GM12878 (cell line): Measurements from ENCODE around the gene C10orf71. TPM values are rescaled to one million over a fixed set of nuclear protein-coding genes. Genes with fewer than 3 reads are reported as not detected.

Experiments
- ATAC-seq: fragments of 200-7000 bp; cut with Tn5 transposase; 3 replicates; pipeline ENCODE4 v1.9.1; 2020; ENCODE audit warnings: mild to moderate bottlenecking, moderate library complexity
- BruUV-seq: library from RNA; stranded (reverse); fragments of 400-500 nt; replicated peaks from 2 replicates; lab custom pipeline; 2021; lab: Mats Ljungman, UMichigan
- CTCF ChIA-PET: fragments of 300-600 bp; sonication (Branson Sonifier 250); formaldehyde crosslinking; extraction: SDS; loops from one replicate; lab custom pipeline; 2021; ENCODE audit warnings: inconsistent platforms; lab: Yijun Ruan, JAX
- POLR2A ChIA-PET: fragments of 350-600 bp; formaldehyde crosslinking; extraction: SDS; loops from one replicate; lab custom pipeline; 2021; ENCODE audit warnings: inconsistent platforms; lab: Charles Lee
- RAD21 ChIA-PET: fragments of 300-600 bp; sonication (Branson Sonifier 250); formaldehyde crosslinking; loops from one replicate; lab custom pipeline; 2023; ENCODE audit warnings: antibody characterized with exemption; ENCODE audit not compliant: unreplicated experiment; lab: Charles Lee
- SMC1A ChIA-PET: fragments of 300-600 bp; sonication (Branson Sonifier 250); formaldehyde crosslinking; loops from one replicate; lab custom pipeline; 2023; ENCODE audit not compliant: unreplicated experiment, uncharacterized antibody; lab: Charles Lee
- DNase-seq: peaks from one replicate; pipeline ENCODE4 v3.0.0-alpha.2; 2011; ENCODE audit warnings: low read depth, low spot score
- FAIRE-seq: peaks from 3 replicates; lab custom pipeline; 2011; peaks lifted over from hg19 to GRCh38; lab: Jason Lieb, UNC
- H2AFZ ChIP-seq: 2 replicates; pipeline ENCODE4 v1.6.0; 2011; ENCODE audit warnings: low read depth, low read length, control low read depth; ENCODE audit not compliant: control insufficient read depth
- H3K27ac ChIP-seq: 2 replicates; pipeline ENCODE4 v1.5.1; 2011; ENCODE audit warnings: control low read depth; ENCODE audit not compliant: control insufficient read depth, insufficient read depth
- H3K27me3 ChIP-seq, 2 experiments: replicated peaks in 1 of 2; 2 replicates each; pipeline versions ENCODE4 v1.6.0 to v1.6.1; 2011; ENCODE audit warnings: low read length in 1 of 2; ENCODE audit not compliant: control insufficient read depth in 2 of 2, insufficient read depth in 2 of 2
- H3K36me3 ChIP-seq, 2 experiments: 2 replicates each; pipeline ENCODE4 v1.5.1; 2011; ENCODE audit warnings: low read length in 1 of 2; ENCODE audit not compliant: control insufficient read depth in 2 of 2, insufficient read depth in 2 of 2
- H3K4me1 ChIP-seq: 2 replicates; pipeline ENCODE4 v1.6.1; 2011; ENCODE audit warnings: mild to moderate bottlenecking, low read length, moderate library complexity, mixed read lengths; ENCODE audit not compliant: control insufficient read depth, insufficient read depth
- H3K4me2 ChIP-seq: 2 replicates; pipeline ENCODE4 v1.6.0; 2011; ENCODE audit warnings: control low read depth; ENCODE audit not compliant: control insufficient read depth, insufficient read depth
- H3K4me3 ChIP-seq: fragments of 200-600 bp; sonication (generic); 2 replicates; pipeline ENCODE4 v1.5.1; 2016
- H3K79me2 ChIP-seq: 2 replicates; pipeline ENCODE4 v1.6.0; 2011; ENCODE audit warnings: low read length; ENCODE audit not compliant: control insufficient read depth, insufficient read depth
- H3K9ac ChIP-seq: 2 replicates; pipeline ENCODE4 v1.8.0; 2011; ENCODE audit warnings: low read length, control low read depth, mixed read lengths; ENCODE audit not compliant: control insufficient read depth, insufficient read depth
- H3K9me3 ChIP-seq: replicated peaks from 3 replicates; pipeline ENCODE4 v1.5.1; 2011; ENCODE audit warnings: mild to moderate bottlenecking, low read length; ENCODE audit not compliant: control insufficient read depth, insufficient read depth
- H4K20me1 ChIP-seq: 2 replicates; pipeline ENCODE4 v1.6.0; 2011; ENCODE audit not compliant: control insufficient read depth, insufficient read depth
- IKZF1 ChIP-seq: fragments of 450-650 bp; conservative IDR thresholded peaks from 2 replicates; pipeline ENCODE4 v1.6.1; 2017; ENCODE audit warnings: antibody characterized with exemption, mild to moderate bottlenecking
- NFYB ChIP-seq: IDR thresholded peaks from 2 replicates; pipeline ENCODE4 v1.6.1; 2011; ENCODE audit warnings: low read depth, mild to moderate bottlenecking, low read length, improper control_type of control experiment, moderate library complexity; ENCODE audit not compliant: insufficient read depth
- WGBS: methylation state at CpG from one replicate; pipeline ENCODE4 v1.1.6; 2016; ENCODE audit warnings: low lambda C conversion rate; ENCODE audit not compliant: insufficient replicate concordance, insufficient coverage; ENCODE audit errors: missing lambda C conversion rate; 5-methylcytosine and 5-hydroxymethylcytosine counted together
- in situ Hi-C: fragments of 300-500 bp; cut with MboI; formaldehyde crosslinking; loops from 9 replicates; pipeline ENCODE4 v1.14.3; 2018; ENCODE audit warnings: mixed read lengths
- intact Hi-C: fragments of 100-400 bp; cut with micrococcal nuclease; formaldehyde crosslinking; loops from one replicate; pipeline ENCODE4 v1.14.2; 2022; ENCODE audit not compliant: unreplicated experiment
- polyA plus RNA-seq, 11 experiments: library from polyadenylated mRNA; depleted of rRNA in 4 of 11; unstranded in 6 of 11; stranded (reverse) in 5 of 11; fragments of >200 nt; fragmentation: Nextera tagmentation in 4 of 11; fragmentation: Illumina TruSeq in 1 of 11; extraction: Ambion mirVana in 4 of 11; extraction: Trizol in 1 of 11; gene quantifications; 1 replicate in 1 of 11; 2 replicates in 10 of 11; pipeline versions ENCODE4 v1.2.1 to v1.2.3, GENCODE V29; 2011 to 2016; ENCODE audit warnings: inconsistent platforms in 2 of 11, missing spikeins in 2 of 11, low read depth in 1 of 11
- total RNA-seq, 4 experiments: library from RNA; depleted of rRNA in 3 of 4; stranded (reverse); fragments of >200 nt in 3 of 4; fragmentation: Illumina TruSeq in 1 of 4; extraction: Trizol in 1 of 4; gene quantifications; 2 replicates each; pipeline versions ENCODE4 v1.2.1 to v1.2.3, GENCODE V29; 2013 to 2021
- TF ChIP-seq, protein P1 (sequence below): fragments of 450-650 bp; IDR thresholded peaks from 2 replicates; pipeline ENCODE4 v1.6.1; 2017; ENCODE audit warnings: mild to moderate bottlenecking, moderate library complexity
- TF ChIP-seq, protein P2 (sequence below): fragments of 450-650 bp; IDR thresholded peaks from 2 replicates; pipeline ENCODE4 v1.6.1; 2014; ENCODE audit warnings: mild to moderate bottlenecking

Gene C10orf71
- total and polyA plus RNA-seq, 10 of the 15 experiments (the other 5 are each of a cell fraction or from before 2014, with no cell fraction given) = not detected

DNA sequence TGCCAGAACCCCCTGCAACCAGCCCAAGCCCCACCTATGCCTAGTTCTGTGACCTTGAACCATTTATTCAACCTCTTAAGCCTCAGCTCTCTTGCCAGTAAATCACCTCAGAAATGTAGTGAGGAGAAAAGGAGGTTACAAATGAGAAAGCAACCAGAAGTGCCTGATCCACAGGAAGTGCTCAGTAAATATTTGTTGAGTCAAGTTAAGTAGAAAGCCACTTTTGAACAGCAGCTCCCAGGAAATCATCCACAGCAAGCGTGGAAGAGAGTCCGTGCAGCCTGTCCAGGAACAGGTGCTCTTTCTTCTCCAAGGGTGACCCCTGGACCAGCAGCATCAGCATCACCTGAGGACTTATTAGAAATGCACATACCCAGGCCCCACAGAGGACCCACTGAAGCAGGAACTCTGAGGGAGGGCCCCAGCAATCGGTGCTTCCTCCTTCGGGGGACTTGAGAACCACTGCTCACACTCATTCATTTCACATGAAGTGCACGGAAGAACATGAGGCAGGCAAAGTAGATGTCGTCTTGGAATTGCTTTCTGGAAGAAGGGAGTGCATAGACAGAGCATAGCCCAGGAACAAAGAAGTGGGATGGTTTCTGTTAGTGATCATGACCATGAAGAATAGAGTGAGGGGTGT, 6.3 kb upstream of the C10orf71 start (continued):
- TF ChIP-seq, protein P1, sequence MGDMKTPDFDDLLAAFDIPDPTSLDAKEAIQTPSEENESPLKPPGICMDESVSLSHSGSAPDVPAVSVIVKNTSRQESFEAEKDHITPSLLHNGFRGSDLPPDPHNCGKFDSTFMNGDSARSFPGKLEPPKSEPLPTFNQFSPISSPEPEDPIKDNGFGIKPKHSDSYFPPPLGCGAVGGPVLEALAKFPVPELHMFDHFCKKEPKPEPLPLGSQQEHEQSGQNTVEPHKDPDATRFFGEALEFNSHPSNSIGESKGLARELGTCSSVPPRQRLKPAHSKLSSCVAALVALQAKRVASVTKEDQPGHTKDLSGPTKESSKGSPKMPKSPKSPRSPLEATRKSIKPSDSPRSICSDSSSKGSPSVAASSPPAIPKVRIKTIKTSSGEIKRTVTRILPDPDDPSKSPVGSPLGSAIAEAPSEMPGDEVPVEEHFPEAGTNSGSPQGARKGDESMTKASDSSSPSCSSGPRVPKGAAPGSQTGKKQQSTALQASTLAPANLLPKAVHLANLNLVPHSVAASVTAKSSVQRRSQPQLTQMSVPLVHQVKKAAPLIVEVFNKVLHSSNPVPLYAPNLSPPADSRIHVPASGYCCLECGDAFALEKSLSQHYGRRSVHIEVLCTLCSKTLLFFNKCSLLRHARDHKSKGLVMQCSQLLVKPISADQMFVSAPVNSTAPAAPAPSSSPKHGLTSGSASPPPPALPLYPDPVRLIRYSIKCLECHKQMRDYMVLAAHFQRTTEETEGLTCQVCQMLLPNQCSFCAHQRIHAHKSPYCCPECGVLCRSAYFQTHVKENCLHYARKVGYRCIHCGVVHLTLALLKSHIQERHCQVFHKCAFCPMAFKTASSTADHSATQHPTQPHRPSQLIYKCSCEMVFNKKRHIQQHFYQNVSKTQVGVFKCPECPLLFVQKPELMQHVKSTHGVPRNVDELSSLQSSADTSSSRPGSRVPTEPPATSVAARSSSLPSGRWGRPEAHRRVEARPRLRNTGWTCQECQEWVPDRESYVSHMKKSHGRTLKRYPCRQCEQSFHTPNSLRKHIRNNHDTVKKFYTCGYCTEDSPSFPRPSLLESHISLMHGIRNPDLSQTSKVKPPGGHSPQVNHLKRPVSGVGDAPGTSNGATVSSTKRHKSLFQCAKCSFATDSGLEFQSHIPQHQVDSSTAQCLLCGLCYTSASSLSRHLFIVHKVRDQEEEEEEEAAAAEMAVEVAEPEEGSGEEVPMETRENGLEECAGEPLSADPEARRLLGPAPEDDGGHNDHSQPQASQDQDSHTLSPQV = no peak
- TF ChIP-seq, all 136 proteins: peak for 0

DNA sequence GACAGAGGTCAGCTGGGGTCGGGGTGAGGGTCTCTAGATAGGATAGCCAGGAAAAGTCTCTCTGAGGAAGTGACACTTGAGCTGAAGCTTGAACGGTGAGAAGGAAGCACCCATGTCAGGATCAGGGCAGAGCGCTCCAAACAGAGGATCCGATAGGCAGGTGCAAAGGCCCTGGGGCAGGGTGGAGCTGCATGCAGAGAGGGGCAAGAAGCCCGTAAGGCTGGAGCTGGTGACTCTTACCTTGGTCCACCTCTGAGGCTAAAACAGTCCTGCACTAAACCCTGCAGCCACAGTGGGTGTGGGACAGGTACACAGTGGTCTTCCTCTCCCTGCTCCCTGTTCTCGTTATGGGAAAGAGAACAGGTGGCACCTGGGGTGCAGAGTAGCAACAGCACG, 5.8 kb upstream of the C10orf71 start:
- WGBS = 24% methylated on average over 7 of the region's 7 CpGs
- POLR2A ChIA-PET = no interaction called here
- DNase-seq (no peak), FAIRE-seq (no peak), ATAC-seq (no peak)
- Histone ChIP-seq H3K36me3 (no peaks in the 10 kb centered on the region), H3K9ac (no peak overlapping the region), H3K79me2 (no peaks in the 10 kb centered on the region), H2AFZ (no peak overlapping the region), H3K9me3 (no peaks in the 10 kb centered on the region), H3K4me1 (no peaks in the 10 kb centered on the region), H4K20me1 (no peaks in the 10 kb centered on the region), H3K27ac (no peak overlapping the region), H3K4me3 (no peak overlapping the region), H3K27me3 (peaks cover 1 to 5% of the 10 kb centered on the region in 2 experiments; a peak in 3 of 4 replicates), H3K4me2 (no peak overlapping the region)
- TF ChIP-seq, protein P2, sequence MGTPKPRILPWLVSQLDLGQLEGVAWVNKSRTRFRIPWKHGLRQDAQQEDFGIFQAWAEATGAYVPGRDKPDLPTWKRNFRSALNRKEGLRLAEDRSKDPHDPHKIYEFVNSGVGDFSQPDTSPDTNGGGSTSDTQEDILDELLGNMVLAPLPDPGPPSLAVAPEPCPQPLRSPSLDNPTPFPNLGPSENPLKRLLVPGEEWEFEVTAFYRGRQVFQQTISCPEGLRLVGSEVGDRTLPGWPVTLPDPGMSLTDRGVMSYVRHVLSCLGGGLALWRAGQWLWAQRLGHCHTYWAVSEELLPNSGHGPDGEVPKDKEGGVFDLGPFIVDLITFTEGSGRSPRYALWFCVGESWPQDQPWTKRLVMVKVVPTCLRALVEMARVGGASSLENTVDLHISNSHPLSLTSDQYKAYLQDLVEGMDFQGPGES = no peak
- TF ChIP-seq IKZF1 (no peak), NFYB (no peak)
- BruUV-seq = no TSS peak
- intact Hi-C loops (no loop called here), in situ Hi-C loops (no loop called here)
- RAD21 ChIA-PET = no interaction called here
- CTCF ChIA-PET = interaction anchor here (0.8 kb wide), 1 partner anchor 13 kb away, joined by 3 read pairs; no protein-coding TSS in a partner anchor
- SMC1A ChIA-PET = no interaction called here
